CD4-positive, alpha-beta T cell treated with Interleukin-15 for 1 hour (primary cell): ENCODE measurements around the gene SLC5A6.
A peak's percentile ranks its signal among the peaks of the same experiment; 100 is the strongest.

Source experiments
- DNase-seq: peaks from one replicate; pipeline ENCODE4 v3.0.0-alpha.2; 2020

SLC5A6 gene

GRCh38 chr2:27211943-27212625 is at the start of gene SLC5A6, which contains the start of gene ATRAID:
Gene SLC5A6, minus strand, starts transcription at chr2:27212268. Its CDS starts 4,618 bp downstream, at chr2:27207650.
Gene ATRAID, plus strand, starts transcription at chr2:27212041. Its CDS starts 328 bp downstream, at chr2:27212369.
- peak; percentile 89 for DNase-seq

DNA sequence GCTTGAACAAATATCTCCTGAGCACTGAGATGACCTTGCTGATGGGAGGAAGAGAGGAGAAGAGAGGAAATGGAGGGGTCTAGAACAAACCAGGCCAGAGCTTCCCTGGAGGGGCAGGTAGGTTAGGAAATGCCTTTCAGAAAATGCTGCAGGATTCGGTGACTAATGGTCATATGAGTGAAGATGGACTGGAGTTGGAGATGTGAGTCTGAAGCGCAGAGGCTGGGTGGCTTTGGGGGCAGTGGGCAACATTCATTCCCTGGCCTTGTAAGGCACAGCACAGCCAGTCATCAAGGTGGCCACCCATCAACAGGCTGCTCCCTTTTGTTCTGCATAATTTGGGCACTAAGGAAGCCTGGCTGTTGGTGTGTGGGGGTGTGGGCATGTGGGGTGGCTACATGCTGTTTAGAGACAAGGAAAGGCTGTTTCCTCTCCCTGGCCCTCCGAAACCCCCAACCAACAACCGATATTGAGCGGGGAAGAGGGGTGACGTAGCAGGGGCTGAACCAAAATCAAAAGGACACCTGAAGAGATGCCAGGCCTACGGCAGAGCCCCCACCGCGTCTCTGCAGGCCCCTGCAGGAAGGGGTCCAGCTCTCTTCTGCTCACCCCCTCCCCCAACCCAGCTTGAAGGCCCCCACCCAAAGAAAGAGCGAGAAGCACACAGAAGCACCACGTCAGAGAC is 49.3 kb upstream of the SLC5A6 start:
- no peak for DNase-seq

DNA sequence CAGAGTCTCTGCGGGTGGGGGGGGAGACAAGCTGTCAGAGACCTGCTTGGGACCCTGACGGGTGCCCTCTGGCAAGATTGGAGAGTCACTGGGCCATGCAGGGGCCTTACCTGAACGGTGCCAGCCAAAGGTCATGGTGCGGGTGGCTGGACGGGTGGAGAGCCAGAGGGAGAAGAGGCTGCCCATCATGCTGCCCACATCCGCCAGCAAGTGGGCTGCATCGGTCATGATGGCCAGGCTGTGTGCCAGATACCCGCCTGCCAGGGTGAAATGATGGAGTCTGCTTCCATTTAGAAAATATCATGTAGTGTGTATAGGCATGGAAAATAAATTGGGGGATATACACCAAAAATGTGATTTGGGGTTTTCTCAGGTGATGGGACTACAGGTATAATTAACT is 46.0 kb upstream of the SLC5A6 start:
- no peak for DNase-seq

DNA sequence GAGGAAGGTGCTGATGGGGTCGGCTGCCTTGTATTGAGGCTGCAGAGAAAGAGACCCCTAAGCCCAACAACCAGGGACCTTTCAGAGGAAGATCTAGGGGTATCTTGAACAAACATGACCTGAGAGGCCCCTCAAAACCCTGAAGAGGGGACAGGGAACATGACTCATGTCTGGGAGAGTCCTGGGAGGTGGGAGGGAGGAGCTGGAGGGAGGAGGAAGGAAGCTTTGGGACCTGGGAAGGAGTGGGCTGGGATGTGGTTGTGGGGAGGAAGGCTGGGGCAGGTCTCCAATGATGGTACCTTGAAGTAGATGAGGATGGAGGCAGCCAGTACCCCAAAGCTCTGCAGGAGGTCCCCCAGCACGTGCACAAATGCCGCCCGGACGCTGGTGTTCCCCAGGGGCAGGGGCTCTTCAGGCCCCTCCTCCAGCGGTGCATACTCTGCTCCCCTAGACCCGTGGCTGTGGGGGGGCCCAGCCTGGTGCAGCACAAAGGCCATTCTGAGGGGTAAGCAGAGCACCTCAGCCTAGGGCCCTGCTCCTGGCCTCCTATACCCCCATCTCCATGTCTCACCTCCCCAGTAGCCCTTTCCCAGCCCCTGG is 44.9 kb upstream of the SLC5A6 start:
- no peak for DNase-seq

GRCh38 chr2:27255660-27256059 is 43.6 kb upstream of the SLC5A6 start:
- no peak for DNase-seq

DNA sequence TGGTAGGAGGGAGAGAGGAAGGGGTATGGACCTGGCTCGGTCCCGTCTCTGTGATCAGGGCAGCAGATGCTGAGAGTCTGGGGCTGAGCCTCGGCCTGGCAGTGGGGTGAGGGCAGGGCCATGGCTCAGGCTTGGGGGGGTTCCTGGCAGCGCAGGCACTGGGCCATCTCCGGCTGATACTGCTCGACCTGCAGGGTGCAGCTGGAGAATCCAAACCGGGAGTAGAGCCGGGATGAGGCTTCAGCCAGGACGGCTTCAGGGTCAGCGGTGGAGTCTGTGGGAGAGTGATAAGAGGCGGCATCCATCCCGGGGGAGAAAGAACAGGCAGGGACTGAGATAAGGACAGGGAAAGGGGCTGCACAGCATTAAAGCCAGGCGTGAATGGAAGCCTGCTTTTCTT is 43.1 kb upstream of the SLC5A6 start:
- DNase-seq = no peak

DNA sequence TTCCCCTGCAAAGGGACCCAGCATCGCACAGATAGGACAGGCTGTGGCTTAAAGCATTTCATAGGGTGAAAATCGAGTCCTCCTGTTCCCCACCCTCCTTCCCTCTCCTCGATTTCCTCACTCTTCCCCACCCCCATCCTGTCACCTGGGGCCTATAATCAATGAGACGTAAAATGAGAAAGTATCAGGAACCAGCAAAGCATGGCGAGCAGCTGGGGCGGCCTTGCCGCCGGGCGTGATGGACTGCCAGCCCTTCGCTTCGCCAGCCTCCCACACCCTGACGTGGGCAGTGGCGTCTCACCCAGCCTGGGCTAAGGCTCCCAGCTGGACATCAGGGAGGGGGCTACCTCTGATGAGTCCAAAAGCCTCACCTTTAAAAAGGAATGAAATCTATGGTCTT is 39.7 kb upstream of the SLC5A6 start:
- DNase-seq = no peak

- DNase-seq = no peak
These were observed 38.7 kb upstream of the SLC5A6 start for GRCh38 chr2:27250652-27251379.

- DNase-seq = no peak
These were observed 38.0 kb upstream of the SLC5A6 start for GRCh38 chr2:27249891-27250651.

DNA sequence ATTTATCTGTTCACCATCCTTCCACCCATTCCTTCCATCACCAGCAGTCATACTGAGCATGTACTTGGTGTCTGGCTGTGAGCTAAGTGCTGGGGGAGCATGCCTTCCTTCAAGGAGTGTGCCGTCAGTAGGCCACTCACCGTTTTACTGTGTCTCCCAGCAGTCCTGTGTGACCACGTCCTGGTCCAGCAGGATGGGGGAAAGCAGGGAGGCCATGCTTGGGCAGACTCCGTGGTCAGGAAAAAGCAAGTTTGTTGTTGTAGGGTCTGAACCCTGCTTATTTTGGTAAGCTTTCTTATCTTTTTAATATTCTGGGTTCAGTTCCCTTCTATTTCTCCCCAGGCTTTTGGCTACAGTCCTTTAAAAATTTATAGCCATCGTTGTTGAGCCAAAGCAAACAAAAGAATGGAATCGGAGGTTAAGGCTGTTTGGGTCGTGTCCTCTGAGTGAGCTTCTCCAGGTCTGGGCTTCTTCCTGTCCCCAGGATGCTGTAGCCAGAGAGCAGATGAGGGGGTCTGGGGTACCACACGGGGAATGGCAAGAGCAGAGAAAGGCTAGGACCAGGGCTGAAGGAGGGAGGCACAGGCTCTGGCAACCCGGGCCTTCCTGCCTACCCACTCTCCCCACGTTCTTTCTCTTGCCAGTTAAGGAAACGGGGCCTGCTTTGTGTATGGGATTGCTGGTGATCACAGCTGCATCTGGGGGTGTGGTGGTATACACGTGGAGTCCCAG is 37.3 kb upstream of the SLC5A6 start:
- no peak for DNase-seq

GRCh38 chr2:27247893-27248292 is 35.8 kb upstream of the SLC5A6 start:
- no peak for DNase-seq

DNA sequence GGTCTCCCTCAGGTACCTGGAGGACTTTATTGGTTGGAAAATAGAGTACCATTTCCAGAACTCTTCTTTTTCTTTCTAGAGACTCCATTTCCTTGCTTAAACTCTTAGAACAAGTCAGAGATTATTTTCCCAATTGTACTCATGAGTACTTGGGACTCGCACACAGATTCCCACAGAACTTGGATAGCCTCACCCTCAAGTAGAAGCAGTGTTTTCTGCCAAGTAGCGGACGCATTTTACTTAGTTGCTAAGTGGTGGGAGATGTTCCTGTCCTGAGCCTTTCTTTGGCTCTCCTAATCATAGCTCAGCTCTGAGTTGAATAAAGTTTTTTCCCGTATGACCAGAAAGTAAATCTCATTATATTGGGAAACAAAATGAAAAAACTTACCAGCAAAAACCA is 33.6 kb upstream of the SLC5A6 start:
- no peak for DNase-seq

GRCh38 chr2:27245116-27245515 is 33.0 kb upstream of the SLC5A6 start:
- no peak for DNase-seq

DNA sequence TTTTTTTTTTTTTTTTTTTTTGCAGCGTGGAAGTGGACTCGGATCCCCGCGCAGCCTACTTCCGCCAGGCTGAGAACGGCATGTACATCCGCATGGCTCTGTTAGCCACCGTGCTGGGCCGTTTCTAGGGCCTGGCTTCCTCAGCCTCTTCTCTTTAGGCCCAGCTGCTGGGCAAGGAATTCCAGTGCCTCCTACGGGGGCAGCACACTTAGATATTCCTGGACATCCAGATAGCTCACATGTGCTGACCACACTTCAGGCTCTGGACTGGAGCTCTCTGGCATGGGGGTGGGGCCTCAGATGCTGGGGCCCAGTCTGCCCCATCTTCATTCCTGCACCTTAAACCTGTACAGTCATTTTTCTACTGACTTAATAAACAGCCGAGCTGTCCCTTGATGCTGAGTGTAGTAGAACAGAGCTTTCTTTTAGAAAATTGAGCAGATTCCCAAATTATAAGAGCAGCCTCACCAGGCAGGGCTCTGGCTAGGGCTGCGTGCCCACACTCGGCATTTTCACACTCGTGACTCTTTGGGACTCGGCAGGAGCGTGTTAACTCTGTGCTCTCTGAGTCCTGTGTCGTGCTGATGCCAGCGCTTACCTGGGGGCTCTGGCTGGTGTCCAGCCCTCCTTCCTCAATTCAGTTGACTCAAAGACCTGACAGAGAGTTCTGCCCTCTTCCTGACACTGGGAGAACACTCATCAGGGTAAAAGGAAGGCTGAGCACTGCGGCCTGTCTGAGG is 31.5 kb upstream of the SLC5A6 start:
- no peak for DNase-seq

DNA sequence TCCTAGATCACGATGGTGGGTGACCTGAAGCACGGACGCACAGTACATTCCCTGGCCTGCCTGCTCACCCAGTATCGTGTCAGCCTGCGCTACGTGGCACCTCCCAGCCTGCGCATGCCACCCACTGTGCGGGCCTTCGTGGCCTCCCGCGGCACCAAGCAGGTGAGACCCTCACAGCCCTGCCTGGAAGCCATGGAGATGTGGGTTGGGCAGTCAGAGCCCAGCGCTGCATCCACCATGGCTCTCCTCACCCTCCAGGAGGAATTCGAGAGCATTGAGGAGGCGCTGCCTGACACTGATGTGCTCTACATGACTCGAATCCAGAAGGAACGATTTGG is 30.5 kb upstream of the SLC5A6 start:
- DNase-seq = no peak

- DNase-seq = no peak
These were observed 29.9 kb upstream of the SLC5A6 start for GRCh38 chr2:27241761-27242613.

DNA sequence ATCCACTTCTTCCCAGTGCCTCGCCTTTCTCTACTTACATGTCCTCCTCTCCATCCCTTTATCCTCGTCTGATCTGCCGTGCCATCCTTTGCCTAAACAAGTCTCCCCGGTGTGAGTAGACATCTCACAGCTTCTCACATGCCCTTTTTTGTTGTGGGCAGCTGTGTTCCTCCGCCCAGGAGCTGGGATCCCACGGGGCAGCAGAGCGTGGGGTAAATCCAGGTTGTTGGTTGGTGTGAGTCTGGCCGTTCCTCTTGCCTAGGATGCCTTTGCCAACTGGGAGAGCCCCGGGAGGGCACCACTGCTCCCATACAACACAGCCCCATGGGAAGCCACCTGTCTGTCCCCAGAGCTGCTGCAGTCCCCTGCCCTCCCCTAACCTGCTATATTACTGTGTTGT is 28.3 kb upstream of the SLC5A6 start:
- no peak for DNase-seq

GRCh38 chr2:27238976-27239375 is 26.9 kb upstream of the SLC5A6 start:
- no peak for DNase-seq

- no peak for DNase-seq
These were observed 25.4 kb upstream of the SLC5A6 start for GRCh38 chr2:27237341-27237945.

- no peak for DNase-seq
These were observed 24.6 kb upstream of the SLC5A6 start for GRCh38 chr2:27236626-27237025.
